SU-DHL-6 (cell line): ENCODE measurements around the gene ITGB6.

Experiments
- H2AFZ ChIP-seq: fragments of 200-600 bp; sonication (generic); 2 replicates; pipeline ENCODE4 v1.6.1; 2014; ENCODE audit warnings: low read depth, mild to moderate bottlenecking, moderate library complexity, mixed read lengths, antibody characterized with exemption, low read length; ENCODE audit not compliant: severe bottlenecking
- H3F3A ChIP-seq: fragments of 200-600 bp; shearing (Covaris generic); 2 replicates; pipeline ENCODE4 v1.6.0; 2016; ENCODE audit warnings: antibody characterized with exemption, mild to moderate bottlenecking; ENCODE audit not compliant: insufficient read depth
- H3K27ac ChIP-seq: fragments of 200-600 bp; sonication (generic); 2 replicates; pipeline ENCODE4 v1.5.1; 2016; ENCODE audit warnings: low read depth, mild to moderate bottlenecking, low read length, moderate library complexity, mixed read lengths
- H3K27me3 ChIP-seq: fragments of 200-600 bp; sonication (generic), shearing (Covaris generic); 2 replicates; pipeline ENCODE4 v1.6.0; 2014; ENCODE audit warnings: mild to moderate bottlenecking, low read length
- H3K36me3 ChIP-seq: fragments of 200-600 bp; sonication (generic); 2 replicates; pipeline ENCODE4 v1.6.1; 2014; ENCODE audit warnings: mild to moderate bottlenecking, low read length, mixed read lengths
- H3K4me2 ChIP-seq: fragments of 300-600, 200-600 bp; shearing (Covaris generic), sonication (generic); 2 replicates; pipeline ENCODE4 v1.6.0; 2014; ENCODE audit warnings: low read length, low read depth, mild to moderate bottlenecking; ENCODE audit not compliant: poor library complexity, severe bottlenecking
- H3K4me3 ChIP-seq: fragments of 200-600 bp; sonication (generic); 2 replicates; pipeline ENCODE4 v1.5.1; 2014; ENCODE audit warnings: antibody characterized with exemption, low read length, mild to moderate bottlenecking, mixed read lengths; ENCODE audit not compliant: insufficient read depth, poor library complexity, severe bottlenecking
- H3K79me2 ChIP-seq: fragments of 200-600 bp; sonication (generic); 2 replicates; pipeline ENCODE4 v1.6.1; 2014; ENCODE audit warnings: mild to moderate bottlenecking, low read length, moderate library complexity; ENCODE audit not compliant: insufficient read depth
- H3K9ac ChIP-seq: fragments of 200-600 bp; sonication (generic); 2 replicates; pipeline ENCODE4 v1.7.0; 2014; ENCODE audit warnings: mild to moderate bottlenecking, low read length
- H3K9me2 ChIP-seq: fragments of 200-600 bp; sonication (generic); replicated peaks from 2 replicates; pipeline ENCODE4 v1.6.1; 2014; ENCODE audit warnings: low read length; ENCODE audit not compliant: insufficient read depth
- H3K9me3 ChIP-seq: fragments of 200-600 bp; sonication (generic); 2 replicates; pipeline ENCODE4 v1.6.1; 2014; ENCODE audit warnings: low read length, mixed read lengths; ENCODE audit not compliant: insufficient read depth
- H4K20me1 ChIP-seq: fragments of 200-600 bp; sonication (generic); 2 replicates; pipeline ENCODE4 v1.6.1; 2014; ENCODE audit warnings: low read depth, mild to moderate bottlenecking, antibody characterized with exemption, low read length, moderate library complexity, mixed read lengths
- EZH2phosphoT487 ChIP-seq: fragments of 200-600 bp; sonication (generic), shearing (Covaris generic); conservative IDR thresholded peaks from 2 replicates; pipeline ENCODE4 v1.6.1; 2018; ENCODE audit warnings: mild to moderate bottlenecking, antibody characterized with exemption, low read length, moderate library complexity, mixed read lengths
- TF ChIP-seq, protein P1 (sequence below): fragments of 200-600 bp; sonication (generic); IDR thresholded peaks from one replicate; pipeline ENCODE4 v1.5.1; 2017; ENCODE audit warnings: antibody characterized with exemption, mild to moderate bottlenecking, low read length, moderate library complexity; ENCODE audit not compliant: insufficient read depth, poor library complexity, severe bottlenecking

The ITGB6 gene

DNA sequence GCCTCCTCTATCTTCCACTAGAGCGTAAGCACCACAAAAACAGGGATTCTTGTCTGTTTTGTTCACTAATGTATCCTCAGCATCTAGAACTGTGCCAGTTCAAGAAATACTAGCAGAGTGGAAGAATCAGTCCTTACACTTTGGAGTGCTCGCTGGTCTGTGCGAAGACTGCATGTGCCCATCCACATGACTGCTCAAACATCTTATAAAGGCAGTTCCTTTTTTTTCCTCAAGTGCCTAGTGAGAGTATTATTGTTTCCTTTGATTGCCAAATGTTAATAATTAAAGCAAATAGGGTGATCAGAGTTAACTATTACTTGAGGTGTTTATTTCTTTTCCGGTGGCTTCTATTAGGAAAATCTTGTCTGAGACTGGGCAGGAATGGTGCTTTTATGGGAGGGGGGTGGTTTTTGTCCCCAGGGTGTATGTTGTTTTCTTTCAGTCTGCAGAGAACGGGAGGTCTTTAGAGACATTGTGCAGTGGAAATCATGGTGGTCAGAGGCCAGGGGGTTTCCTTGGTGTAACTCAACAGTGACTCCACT lies 45.6 kb upstream of the ITGB6 start:
- Histone ChIP-seq H2AFZ (no peak overlapping the region), H3K27me3 (no peaks in the 10 kb centered on the region), H3K9me3 (no peaks in the 10 kb centered on the region), H3K79me2 (no peaks in the 10 kb centered on the region), H3F3A (no peaks in the 10 kb centered on the region), H3K9ac (no peak overlapping the region), H3K9me2 (no peaks in the 10 kb centered on the region), H3K27ac (no peak overlapping the region), H3K4me3 (no peak overlapping the region), H4K20me1 (no peaks in the 10 kb centered on the region), H3K4me2 (no peak overlapping the region), H3K36me3 (no peaks in the 10 kb centered on the region)
- TF ChIP-seq EZH2phosphoT487 = no peak
- TF ChIP-seq, protein P1, sequence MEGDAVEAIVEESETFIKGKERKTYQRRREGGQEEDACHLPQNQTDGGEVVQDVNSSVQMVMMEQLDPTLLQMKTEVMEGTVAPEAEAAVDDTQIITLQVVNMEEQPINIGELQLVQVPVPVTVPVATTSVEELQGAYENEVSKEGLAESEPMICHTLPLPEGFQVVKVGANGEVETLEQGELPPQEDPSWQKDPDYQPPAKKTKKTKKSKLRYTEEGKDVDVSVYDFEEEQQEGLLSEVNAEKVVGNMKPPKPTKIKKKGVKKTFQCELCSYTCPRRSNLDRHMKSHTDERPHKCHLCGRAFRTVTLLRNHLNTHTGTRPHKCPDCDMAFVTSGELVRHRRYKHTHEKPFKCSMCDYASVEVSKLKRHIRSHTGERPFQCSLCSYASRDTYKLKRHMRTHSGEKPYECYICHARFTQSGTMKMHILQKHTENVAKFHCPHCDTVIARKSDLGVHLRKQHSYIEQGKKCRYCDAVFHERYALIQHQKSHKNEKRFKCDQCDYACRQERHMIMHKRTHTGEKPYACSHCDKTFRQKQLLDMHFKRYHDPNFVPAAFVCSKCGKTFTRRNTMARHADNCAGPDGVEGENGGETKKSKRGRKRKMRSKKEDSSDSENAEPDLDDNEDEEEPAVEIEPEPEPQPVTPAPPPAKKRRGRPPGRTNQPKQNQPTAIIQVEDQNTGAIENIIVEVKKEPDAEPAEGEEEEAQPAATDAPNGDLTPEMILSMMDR = no peak

- no peak overlapping the region for H3K9ac ChIP-seq
- no peaks in the 10 kb centered on the region for H3K27me3 ChIP-seq
- no peak overlapping the region for H2AFZ ChIP-seq
- H3K9me2 ChIP-seq = no peaks in the 10 kb centered on the region
- H4K20me1 ChIP-seq = no peaks in the 10 kb centered on the region
- H3K27ac ChIP-seq = no peak overlapping the region
- no peak for TF ChIP-seq EZH2phosphoT487
- TF ChIP-seq, protein P1 = no peak
- H3K4me2 ChIP-seq = no peak overlapping the region
- no peaks in the 10 kb centered on the region for H3K9me3 ChIP-seq
- H3K36me3 ChIP-seq = no peaks in the 10 kb centered on the region
- H3K79me2 ChIP-seq = no peaks in the 10 kb centered on the region
- no peaks in the 10 kb centered on the region for H3F3A ChIP-seq
- H3K4me3 ChIP-seq = no peak overlapping the region
Observed at GRCh38 chr2:160242893-160243564, 43.0 kb upstream of the ITGB6 start.

GRCh38 chr2:160241251-160242137 lies 41.4 kb upstream of the ITGB6 start:
- Histone ChIP-seq H3K4me2 (no peak overlapping the region), H3K9me3 (no peaks in the 10 kb centered on the region), H3K36me3 (no peaks in the 10 kb centered on the region), H3K4me3 (no peak overlapping the region), H3K79me2 (no peaks in the 10 kb centered on the region), H3F3A (no peaks in the 10 kb centered on the region), H3K9me2 (no peaks in the 10 kb centered on the region), H2AFZ (no peak overlapping the region), H3K27ac (no peak overlapping the region), H3K9ac (no peak overlapping the region), H4K20me1 (no peaks in the 10 kb centered on the region), H3K27me3 (no peaks in the 10 kb centered on the region)
- TF ChIP-seq EZH2phosphoT487 = no peak
- TF ChIP-seq, protein P1 = no peak
